GM21619 (cell line): ENCODE data around the gene TGFBR3.

Source experiments
- ATAC-seq: cut with Tn5 transposase; IDR thresholded peaks from one replicate; pipeline ENCODE4 v1.9.1; 2021; ENCODE audit not compliant: unreplicated experiment

Gene TGFBR3

GRCh38 chr1:91827459-91828321 is 58.3 kb downstream of the TGFBR3 start:
- ATAC-seq = no peak

- ATAC-seq = no peak
These were observed 58.9 kb downstream of the TGFBR3 start for GRCh38 chr1:91827087-91827458.

- ATAC-seq = no peak
These were observed 59.3 kb downstream of the TGFBR3 start for GRCh38 chr1:91826649-91827048.

- ATAC-seq = no peak
These were observed 59.7 kb downstream of the TGFBR3 start for GRCh38 chr1:91826248-91826647.

- no peak for ATAC-seq
These were observed 64.7 kb downstream of the TGFBR3 start for GRCh38 chr1:91821126-91821868.

- ATAC-seq = no peak
These were observed 66.7 kb downstream of the TGFBR3 start for GRCh38 chr1:91819038-91819788.

GRCh38 chr1:91818713-91818975 is 67.3 kb downstream of the TGFBR3 start:
- no peak for ATAC-seq

GRCh38 chr1:91817211-91817905 is 68.6 kb downstream of the TGFBR3 start:
- no peak for ATAC-seq

- ATAC-seq = no peak
These were observed 69.9 kb downstream of the TGFBR3 start for GRCh38 chr1:91816031-91816430.

GRCh38 chr1:91814448-91814847 is 71.5 kb downstream of the TGFBR3 start:
- ATAC-seq = no peak

- ATAC-seq = no peak
These were observed 72.1 kb downstream of the TGFBR3 start for GRCh38 chr1:91813813-91814212.

GRCh38 chr1:91811363-91812025 is 74.5 kb downstream of the TGFBR3 start:
- no peak for ATAC-seq

- no peak for ATAC-seq
These were observed 76.6 kb downstream of the TGFBR3 start for GRCh38 chr1:91809317-91809716.

- no peak for ATAC-seq
These were observed 77.9 kb downstream of the TGFBR3 start for GRCh38 chr1:91807921-91808620.

- no peak for ATAC-seq
These were observed 78.9 kb downstream of the TGFBR3 start for GRCh38 chr1:91806769-91807700.

- no peak for ATAC-seq
These were observed 79.7 kb downstream of the TGFBR3 start for GRCh38 chr1:91806181-91806768.

- no peak for ATAC-seq
These were observed 80.6 kb downstream of the TGFBR3 start for GRCh38 chr1:91805311-91805801.

GRCh38 chr1:91804546-91805023 is 81.4 kb downstream of the TGFBR3 start:
- ATAC-seq = no peak
